Esophagus muscularis mucosa (tissue), 4 donors: Measurements from ENCODE around the gene BICD2. TPM values are rescaled to one million over a fixed set of nuclear protein-coding genes. Genes with fewer than 3 reads are reported as not detected.

Source experiments
- DNase-seq: peaks from one replicate; pipeline ENCODE4 v3.0.0-alpha.2; 2017; ENCODE audit errors: extremely low spot score
- H3K27ac ChIP-seq, 4 donors: fragments of 200-600 bp; sonication (generic); replicated peaks in 1 of 4; 1 replicate in 3 of 4; 2 replicates in 1 of 4; pipeline ENCODE4 v1.5.1; 2016 to 2019; ENCODE audit warnings: mild to moderate bottlenecking in 1 of 4
- H3K27me3 ChIP-seq, 4 donors: fragments of 200-600 bp; sonication (generic); one replicate each; pipeline versions ENCODE4 v1.5.1 to v1.6.0; 2016 to 2019
- H3K36me3 ChIP-seq, 4 donors: fragments of 200-600 bp; sonication (generic); one replicate each; pipeline ENCODE4 v1.5.1; 2016 to 2019
- H3K4me1 ChIP-seq, 4 donors: fragments of 200-600 bp; sonication (generic); one replicate each; pipeline ENCODE4 v1.5.1; 2016 to 2019
- H3K4me3 ChIP-seq, 4 donors: fragments of 200-600 bp; sonication (generic); 1 replicate in 2 of 4; 2 replicates in 2 of 4; pipeline ENCODE4 v1.5.1; 2016 to 2019; ENCODE audit warnings: mild to moderate bottlenecking in 4 of 4, moderate library complexity in 1 of 4
- H3K9me3 ChIP-seq, 4 donors: fragments of 200-600 bp; sonication (generic); 1 replicate in 3 of 4; 2 replicates in 1 of 4; pipeline ENCODE4 v1.5.1; 2016 to 2019
- EP300 ChIP-seq: sonication (generic); formaldehyde crosslinking; IDR thresholded peaks from one replicate; pipeline ENCODE4 v1.6.1; 2017; ENCODE audit warnings: antibody characterized with exemption
- POLR2A ChIP-seq: fragments of 450-650 bp; IDR thresholded peaks from one replicate; pipeline ENCODE4 v1.6.1; 2017; ENCODE audit warnings: antibody characterized with exemption, moderate library complexity, mild to moderate bottlenecking, low read depth
- POLR2AphosphoS5 ChIP-seq, 2 donors: sonication (generic); formaldehyde crosslinking; IDR thresholded peaks; one replicate each; pipeline ENCODE4 v1.6.1; 2017; ENCODE audit warnings: antibody characterized with exemption in 2 of 2
- WGBS: methylation state at CpG from one replicate; pipeline ENCODE4 v1.1.5; 2018; 5-methylcytosine and 5-hydroxymethylcytosine counted together
- intact Hi-C: fragments of 100-400 bp; cut with DNase I; formaldehyde crosslinking; loops from one replicate; pipeline ENCODE4 v1.15.1; 2023
- total RNA-seq, 4 donors: library from RNA; depleted of rRNA; stranded (reverse); fragments of >200 nt; gene quantifications; one replicate each; pipeline versions ENCODE4 v1.1.0 to v1.2.1, GENCODE V29; 2016
- TF ChIP-seq, protein P1 (sequence below), 3 experiments: fragments of 200-600 bp in 2 of 3; fragments of 450-650 bp in 1 of 3; sonication (generic) in 2 of 3; IDR thresholded peaks; one replicate each; pipeline ENCODE4 v1.5.1; 2017 to 2019; ENCODE audit warnings: antibody characterized with exemption in 3 of 3, mild to moderate bottlenecking in 2 of 3, moderate library complexity in 1 of 3

Gene BICD2
- total RNA-seq, 4 donors from 2014 or later: 44.0 to 72.5 (median 57.3) TPM

DNA sequence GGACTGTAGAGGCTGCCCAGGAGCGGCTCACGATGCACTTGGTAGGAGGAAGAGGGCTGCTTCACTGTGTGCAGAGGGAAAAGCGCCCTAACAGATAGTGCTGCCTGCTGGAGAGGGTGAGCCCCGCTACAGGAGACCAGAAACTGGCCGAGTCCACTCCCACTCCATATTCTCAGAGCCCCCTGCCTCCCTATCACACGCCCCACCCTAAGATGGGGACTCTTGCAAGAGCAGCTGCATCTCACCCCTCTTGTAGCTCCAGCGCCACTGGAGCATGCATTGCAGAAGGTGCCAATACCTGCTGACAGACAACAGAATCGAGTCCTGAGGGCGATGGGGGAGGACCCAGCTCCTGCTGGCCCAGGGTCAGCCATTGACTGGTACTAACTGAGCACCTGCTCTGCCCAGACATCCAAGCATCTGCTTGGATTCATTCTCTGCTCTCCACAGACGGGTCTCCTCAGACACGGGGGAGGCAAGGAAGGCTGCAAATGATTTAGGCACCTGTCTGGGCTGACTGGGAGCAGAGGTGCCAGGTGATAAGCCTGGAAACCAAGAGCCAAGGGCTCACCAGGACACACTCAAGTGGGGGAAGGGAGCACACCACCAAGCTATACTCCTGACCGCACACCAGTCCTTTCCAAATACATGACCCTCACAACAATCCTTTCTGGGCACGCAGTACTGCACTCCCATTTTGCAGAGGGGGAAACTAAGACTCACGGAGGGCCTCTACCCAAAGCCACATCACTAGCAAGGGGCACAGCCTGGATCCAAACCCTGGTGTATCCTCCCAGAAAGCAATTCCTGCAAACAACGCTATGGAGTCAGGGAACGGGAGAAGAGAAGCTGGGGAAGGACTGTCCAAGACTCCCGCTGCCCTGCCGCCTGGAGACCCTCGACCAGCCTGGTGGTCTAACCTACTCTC, 1.6 kb downstream of the BICD2 start:
- H3K27ac ChIP-seq: peak overlapping the region; percentile 98 to 100 (median 100)
- H3K4me3 ChIP-seq: peak overlapping the region; percentile 82 to 100 (median 98)
- 20% methylated on average over 4 of the region's 19 CpGs for WGBS
- TF ChIP-seq POLR2A: no peak
- TF ChIP-seq EP300: no peak
- TF ChIP-seq POLR2AphosphoS5 (IDR thresholded peaks at IDR 0.05): no peak
- no peaks in the 10 kb centered on the region for H3K9me3 ChIP-seq
- H3K27me3 ChIP-seq: no peaks in the 10 kb centered on the region
- intact Hi-C loops: no loop called here
- H3K4me1 ChIP-seq: peaks cover 50 to 62% (median 56%) of the 10 kb centered on the region in 4 donors
- H3K36me3 ChIP-seq: no peaks in the 10 kb centered on the region
- no peak for DNase-seq

GRCh38 chr9:92762196-92762595, 2.4 kb downstream of the BICD2 start:
- Histone ChIP-seq H3K4me1 (peaks cover 50 to 62% (median 56%) of the 10 kb centered on the region in 4 donors), H3K9me3 (no peaks in the 10 kb centered on the region), H3K27me3 (no peaks in the 10 kb centered on the region), H3K27ac (peak overlapping the region in 2 of 4 donors; percentile 99 to 100), H3K36me3 (no peaks in the 10 kb centered on the region), H3K4me3 (peak overlapping the region in 2 of 4 donors; percentile 99 to 100)
- intact Hi-C loops: no loop called here
- 35% methylated on average over 4 of the region's 4 CpGs for WGBS
- TF ChIP-seq POLR2AphosphoS5 (IDR thresholded peaks at IDR 0.05) (no peak), POLR2A (no peak), EP300 (no peak)
- TF ChIP-seq, protein P1, sequence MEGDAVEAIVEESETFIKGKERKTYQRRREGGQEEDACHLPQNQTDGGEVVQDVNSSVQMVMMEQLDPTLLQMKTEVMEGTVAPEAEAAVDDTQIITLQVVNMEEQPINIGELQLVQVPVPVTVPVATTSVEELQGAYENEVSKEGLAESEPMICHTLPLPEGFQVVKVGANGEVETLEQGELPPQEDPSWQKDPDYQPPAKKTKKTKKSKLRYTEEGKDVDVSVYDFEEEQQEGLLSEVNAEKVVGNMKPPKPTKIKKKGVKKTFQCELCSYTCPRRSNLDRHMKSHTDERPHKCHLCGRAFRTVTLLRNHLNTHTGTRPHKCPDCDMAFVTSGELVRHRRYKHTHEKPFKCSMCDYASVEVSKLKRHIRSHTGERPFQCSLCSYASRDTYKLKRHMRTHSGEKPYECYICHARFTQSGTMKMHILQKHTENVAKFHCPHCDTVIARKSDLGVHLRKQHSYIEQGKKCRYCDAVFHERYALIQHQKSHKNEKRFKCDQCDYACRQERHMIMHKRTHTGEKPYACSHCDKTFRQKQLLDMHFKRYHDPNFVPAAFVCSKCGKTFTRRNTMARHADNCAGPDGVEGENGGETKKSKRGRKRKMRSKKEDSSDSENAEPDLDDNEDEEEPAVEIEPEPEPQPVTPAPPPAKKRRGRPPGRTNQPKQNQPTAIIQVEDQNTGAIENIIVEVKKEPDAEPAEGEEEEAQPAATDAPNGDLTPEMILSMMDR (IDR thresholded peaks at IDR 0.05): no peak
- DNase-seq: no peak

GRCh38 chr9:92761686-92762085, 2.9 kb downstream of the BICD2 start:
- Histone ChIP-seq H3K4me3 (no peak overlapping the region), H3K9me3 (no peaks in the 10 kb centered on the region), H3K27me3 (no peaks in the 10 kb centered on the region), H3K36me3 (no peaks in the 10 kb centered on the region), H3K27ac (peak overlapping the region in 1 of 4 donors; percentile 63), H3K4me1 (peaks cover 50 to 65% (median 56%) of the 10 kb centered on the region in 4 donors)
- no peak for TF ChIP-seq EP300
- no peak for TF ChIP-seq POLR2AphosphoS5 (IDR thresholded peaks at IDR 0.05)
- TF ChIP-seq, protein P1 (IDR thresholded peaks at IDR 0.05): no peak
- no peak for TF ChIP-seq POLR2A
- intact Hi-C loops: no loop called here
- WGBS: 61% methylated on average over 6 of the region's 6 CpGs
- no peak for DNase-seq

GRCh38 chr9:92760494-92760893, 4.1 kb downstream of the BICD2 start:
- peak overlapping the region; percentile 30 to 63 (median 40) for H3K27ac ChIP-seq
- H3K4me1 ChIP-seq: peaks cover 42 to 57% (median 49%) of the 10 kb centered on the region in 4 donors
- WGBS: 64% methylated on average over 3 of the region's 3 CpGs

GRCh38 chr9:92760070-92760469, 4.6 kb downstream of the BICD2 start:
- no peak for DNase-seq
- WGBS: 38% methylated on average over 7 of the region's 8 CpGs
- Histone ChIP-seq H3K4me3 (no peak overlapping the region), H3K4me1 (peaks cover 42 to 54% (median 48%) of the 10 kb centered on the region in 4 donors), H3K36me3 (no peaks in the 10 kb centered on the region), H3K27ac (peak overlapping the region; percentile 30 to 63 (median 40)), H3K9me3 (no peaks in the 10 kb centered on the region), H3K27me3 (no peaks in the 10 kb centered on the region)
- TF ChIP-seq, protein P1 (IDR thresholded peaks at IDR 0.05): no peak
- peak; percentile 23 to 41 for TF ChIP-seq POLR2AphosphoS5 (IDR thresholded peaks at IDR 0.05)
- intact Hi-C loops: no loop called here

More at GRCh38 chr9:92760494-92760893, 4.1 kb downstream of the BICD2 start:
- intact Hi-C loops: no loop called here
- DNase-seq: no peak
- H3K36me3 ChIP-seq: no peaks in the 10 kb centered on the region
- TF ChIP-seq, protein P1 (IDR thresholded peaks at IDR 0.05): no peak
- no peak for TF ChIP-seq POLR2AphosphoS5 (IDR thresholded peaks at IDR 0.05)
- TF ChIP-seq POLR2A: no peak
- TF ChIP-seq EP300: no peak
- H3K4me3 ChIP-seq: no peak overlapping the region
- H3K9me3 ChIP-seq: no peaks in the 10 kb centered on the region
- no peaks in the 10 kb centered on the region for H3K27me3 ChIP-seq
